GM18499 (cell line): Measurements from ENCODE around the gene ANKRD33B.
"Not testable (repeated sequence)": the region's sequence is repeated elsewhere in the genome, so short reads cannot be mapped to it uniquely, and the experiment has no call there.

Source experiments
- ATAC-seq: cut with Tn5 transposase; IDR thresholded peaks from one replicate; pipeline ENCODE4 v1.9.1; 2021; ENCODE audit warnings: moderate number of reproducible peaks; ENCODE audit not compliant: insufficient read depth, unreplicated experiment

The ANKRD33B gene

DNA sequence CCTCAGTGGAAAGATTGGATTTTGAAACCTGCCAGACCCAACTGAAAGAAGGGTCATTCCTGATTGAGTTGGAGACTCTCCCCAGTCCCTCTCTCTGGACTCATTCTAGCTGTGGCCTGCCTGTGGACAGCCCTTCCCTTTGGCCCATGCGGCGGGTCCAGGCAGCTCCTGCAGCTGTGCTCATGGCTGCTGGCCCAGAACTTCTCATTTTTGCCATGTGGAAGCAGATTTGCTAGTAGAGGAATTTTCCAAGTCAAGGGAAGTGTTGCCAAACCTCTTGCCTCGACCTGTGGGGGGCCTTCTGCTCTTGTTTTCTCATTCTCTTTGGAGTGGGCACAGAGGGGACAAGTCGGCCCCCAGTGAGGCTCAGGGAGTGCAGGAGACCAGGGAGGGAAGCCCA is 89.2 kb downstream of the ANKRD33B start:
- no peak for ATAC-seq

DNA sequence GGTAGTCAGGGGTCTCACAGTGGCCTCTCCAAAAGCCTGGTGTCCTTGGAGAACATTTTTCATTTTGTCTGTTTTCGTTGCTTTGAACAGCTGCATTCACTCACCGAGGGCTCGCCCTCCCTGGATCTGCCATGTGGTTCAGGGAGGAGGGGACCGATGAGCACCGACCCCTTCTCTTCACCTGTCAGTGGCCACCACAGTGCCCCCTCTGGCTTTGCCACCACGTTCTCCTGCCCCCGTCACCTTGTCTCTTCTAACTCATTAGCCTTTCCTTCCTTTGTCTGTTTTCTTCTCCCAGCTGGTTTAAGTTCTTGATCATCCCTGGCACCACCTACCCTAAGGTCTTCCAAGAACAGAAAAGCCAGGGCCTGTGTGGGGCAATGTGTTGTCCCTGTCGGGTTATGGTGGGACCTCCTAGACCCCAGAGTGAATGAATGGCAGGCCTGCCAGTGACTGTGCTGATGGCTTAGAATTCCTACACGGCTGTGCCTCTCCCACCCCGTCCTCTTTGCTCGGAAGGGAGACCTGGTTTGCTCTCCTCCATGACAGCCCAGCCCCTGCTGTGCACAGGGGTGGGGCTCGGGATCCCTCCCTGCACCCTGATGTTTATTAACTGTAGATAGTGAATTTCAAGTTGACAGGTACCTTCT is 90.0 kb downstream of the ANKRD33B start:
- no peak for ATAC-seq

DNA sequence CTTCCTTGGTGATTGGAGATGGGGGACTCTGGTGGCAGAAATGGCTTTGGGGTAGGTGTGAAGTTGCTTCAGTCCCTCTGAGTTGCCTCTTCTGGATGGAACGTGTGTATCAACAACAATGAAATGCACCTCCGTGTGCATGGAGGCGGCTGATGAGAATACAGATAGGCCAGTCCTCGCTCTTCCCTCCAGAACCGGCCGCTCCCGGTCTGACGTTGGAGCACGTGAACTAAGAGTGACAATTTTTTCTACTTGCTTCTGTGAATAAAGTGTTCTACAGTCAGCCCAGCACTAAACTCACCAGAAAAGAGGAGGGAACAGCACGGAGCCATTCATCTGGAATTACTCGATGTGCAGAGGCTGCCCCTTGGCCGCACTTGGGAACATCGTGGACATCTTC is 90.7 kb downstream of the ANKRD33B start:
- ATAC-seq, result no peak

DNA sequence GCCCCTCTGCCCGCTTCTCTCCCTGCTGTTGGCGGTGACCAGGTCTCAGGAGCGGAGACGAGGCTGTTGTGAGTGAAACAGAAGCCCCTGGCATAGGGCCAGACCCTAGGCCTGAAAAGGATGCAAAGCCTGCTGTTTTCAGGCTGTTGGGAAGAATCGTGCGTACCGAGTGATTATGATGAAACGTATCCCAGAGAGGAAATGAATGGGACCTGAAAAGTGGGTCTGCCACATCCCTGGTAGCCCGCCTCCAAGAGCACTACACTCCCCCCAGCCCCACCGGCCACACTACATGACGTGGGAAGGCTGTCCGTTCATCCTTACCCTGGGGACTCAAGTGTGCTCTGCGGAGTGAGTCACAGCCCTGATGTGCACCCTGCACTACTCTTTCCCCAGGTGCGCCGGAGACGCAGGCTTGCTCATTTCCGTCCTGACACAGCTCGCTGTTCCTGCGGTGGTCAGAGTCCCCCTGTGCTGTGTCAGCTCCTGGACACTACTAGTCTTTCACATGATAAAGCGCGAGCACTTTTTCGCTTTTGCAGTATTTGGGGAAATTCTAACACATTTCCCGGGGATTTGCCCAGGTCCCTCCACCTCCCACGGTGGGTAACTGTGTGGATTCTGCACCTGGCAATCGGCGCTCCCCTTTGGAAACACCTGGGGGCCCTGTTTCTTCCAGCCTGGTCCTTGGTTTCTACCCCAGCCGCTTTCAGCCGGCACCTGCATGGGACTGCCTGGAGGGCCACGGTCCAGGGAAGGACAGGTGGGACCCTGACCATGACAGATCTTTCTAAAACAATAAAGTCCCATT is 91.5 kb downstream of the ANKRD33B start:
- no peak for ATAC-seq

- no peak for ATAC-seq
These were observed 92.3 kb downstream of the ANKRD33B start for GRCh38 chr5:10655972-10656830.

- ATAC-seq, result no peak
These were observed 94.4 kb downstream of the ANKRD33B start for GRCh38 chr5:10658265-10658664.

GRCh38 chr5:10660135-10660534 is 96.3 kb downstream of the ANKRD33B start:
- ATAC-seq, result no peak

GRCh38 chr5:10660720-10661387 is 97.0 kb downstream of the ANKRD33B start:
- no peak for ATAC-seq

GRCh38 chr5:10661401-10661800 is 97.5 kb downstream of the ANKRD33B start:
- ATAC-seq, result no peak

GRCh38 chr5:10662083-10662482 is 98.2 kb downstream of the ANKRD33B start:
- ATAC-seq, result no peak

DNA sequence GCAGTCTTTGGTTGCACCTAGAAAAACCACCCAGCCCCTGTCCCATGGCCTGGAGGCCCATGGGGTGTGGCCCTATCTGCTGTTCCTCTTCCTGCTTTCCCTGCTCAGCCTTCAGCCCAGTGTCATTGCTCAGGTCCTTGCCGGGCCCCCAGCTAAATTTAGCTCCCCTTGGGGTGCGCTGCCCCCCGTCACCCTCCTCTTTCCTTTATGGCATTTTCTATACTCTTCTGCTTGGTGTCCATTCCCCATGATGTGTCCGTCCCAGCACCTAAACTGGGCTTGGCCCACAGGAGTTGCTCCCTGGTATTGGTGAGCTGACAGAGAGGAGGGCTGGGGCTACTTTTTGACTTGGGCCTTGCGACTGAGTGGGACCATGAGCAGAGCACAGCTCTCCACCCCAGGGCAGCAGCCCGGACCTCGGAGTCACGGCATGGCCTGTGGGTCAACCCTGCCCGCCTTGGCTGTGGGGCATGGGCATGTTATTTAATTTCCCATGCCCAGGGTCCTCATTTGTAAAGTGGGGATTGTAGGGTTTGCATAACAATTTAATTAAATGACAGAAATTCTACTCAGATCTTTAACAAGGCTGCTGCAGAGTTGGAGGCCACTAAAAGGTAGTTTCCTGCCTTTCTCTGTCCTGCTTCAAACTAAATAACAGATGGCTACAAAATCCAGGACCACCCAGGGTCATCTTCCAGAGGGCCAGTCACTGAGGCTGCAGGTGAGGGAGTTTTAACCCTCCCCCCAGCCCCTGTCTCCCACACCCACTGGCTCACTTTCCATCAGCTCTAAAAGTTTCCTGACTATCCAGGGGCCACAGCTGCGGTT is 99.0 kb downstream of the ANKRD33B start:
- ATAC-seq, result no peak

GRCh38 chr5:10663489-10664179 is 99.8 kb downstream of the ANKRD33B start:
- ATAC-seq, result no peak

DNA sequence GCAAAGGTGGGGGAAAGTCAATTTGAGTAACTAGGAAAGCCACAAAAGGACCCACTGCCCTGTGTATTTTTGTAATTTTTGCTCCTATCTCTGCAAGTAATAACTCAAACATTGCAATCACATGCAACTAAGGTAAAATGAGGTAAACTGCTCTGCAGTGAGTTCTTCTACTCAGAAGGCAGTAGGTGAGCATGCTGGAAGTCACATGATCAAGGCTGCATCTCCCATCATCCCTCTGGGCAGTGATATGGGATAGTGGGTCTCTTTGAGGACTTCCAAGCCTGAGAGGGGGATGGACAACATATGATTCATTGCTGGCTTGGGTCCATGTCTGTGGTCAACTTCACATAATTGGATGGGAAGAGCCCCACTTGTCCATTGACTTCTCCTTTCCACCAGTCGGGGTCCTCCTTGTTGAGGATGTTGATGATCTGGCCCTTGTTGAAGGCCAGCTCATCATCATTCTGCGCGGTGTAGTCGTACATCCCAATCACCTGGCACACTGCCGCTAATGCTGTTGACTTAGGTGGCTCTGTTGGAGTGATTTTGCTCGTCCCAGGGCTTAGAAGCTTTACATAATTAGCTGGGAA is 100.4 kb downstream of the ANKRD33B start:
- not testable (repeated sequence) for ATAC-seq

DNA sequence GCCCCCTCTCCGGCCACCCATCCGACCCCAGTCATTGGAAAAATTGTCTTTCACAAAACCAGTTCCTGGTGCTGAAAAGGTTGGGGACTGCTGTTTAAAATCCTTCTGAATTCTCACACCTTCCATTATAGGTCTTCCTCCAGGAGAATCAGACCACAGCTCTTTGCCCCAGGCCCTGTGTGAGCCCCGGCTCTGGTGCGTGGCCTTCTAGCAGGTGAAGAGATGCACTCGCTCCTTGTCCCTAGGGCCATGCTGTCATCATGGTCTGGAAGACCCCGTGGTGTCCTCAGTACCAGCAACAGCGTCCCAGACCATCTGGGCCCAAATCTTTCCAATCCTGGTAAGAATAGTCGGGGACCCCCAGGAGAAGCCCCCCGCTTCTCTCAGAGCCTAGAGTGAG is 101.9 kb downstream of the ANKRD33B start:
- no peak for ATAC-seq

DNA sequence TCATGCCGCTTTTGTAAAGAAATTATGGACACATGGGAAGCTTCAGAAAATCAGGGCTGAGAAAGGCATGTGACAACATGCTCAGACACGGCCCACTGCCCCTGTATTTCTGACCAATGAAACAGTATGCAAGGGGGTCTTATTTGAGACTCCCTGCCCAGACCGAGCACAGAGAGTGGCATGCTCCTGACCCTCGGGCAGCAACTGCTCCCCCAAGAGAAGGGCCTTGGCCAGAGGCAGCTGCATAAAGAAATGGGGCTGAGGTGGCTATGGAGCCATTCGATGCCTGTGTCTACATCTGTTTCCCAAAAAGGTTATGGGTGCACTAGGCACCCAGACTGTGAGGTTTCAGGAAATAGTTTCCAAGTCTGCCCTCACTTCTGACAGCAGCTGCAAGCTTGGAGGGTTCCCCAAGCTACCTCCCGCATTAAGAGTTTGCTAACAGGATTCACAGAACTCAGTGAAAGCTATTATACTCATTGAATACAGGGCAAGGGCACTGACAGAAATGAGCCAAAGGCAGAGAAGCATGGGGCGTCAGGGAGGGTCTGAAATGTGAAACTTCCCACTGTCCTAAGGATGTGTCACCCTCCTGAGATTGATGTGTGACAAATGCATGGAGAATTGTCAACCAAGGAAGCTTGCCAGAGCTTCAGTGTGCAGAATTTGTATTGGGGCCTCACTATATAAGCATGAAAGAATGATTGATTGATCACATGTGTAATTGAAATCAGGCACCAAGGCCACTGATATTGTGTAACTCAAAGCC is 102.8 kb downstream of the ANKRD33B start:
- no peak for ATAC-seq

GRCh38 chr5:10667431-10668057 is 103.7 kb downstream of the ANKRD33B start:
- ATAC-seq, result no peak

DNA sequence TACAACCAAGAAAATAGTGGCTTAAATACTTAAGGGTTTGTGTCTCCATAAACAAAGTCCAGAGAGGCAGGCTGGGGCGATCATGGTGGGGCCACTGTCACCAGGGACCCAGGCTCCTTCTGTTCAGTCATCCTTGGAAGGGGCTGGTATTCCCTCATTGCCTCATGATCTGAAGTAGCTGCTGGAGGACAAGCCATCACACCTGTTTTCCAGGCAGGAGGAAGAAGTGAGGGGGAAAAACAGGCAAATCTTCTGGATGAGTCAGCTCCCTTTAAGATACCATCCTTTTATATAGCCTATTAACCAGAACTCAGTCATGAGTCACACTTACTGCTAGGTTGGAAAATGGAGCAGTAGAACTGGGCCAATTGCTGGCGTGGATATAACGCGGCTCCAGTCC is 104.8 kb downstream of the ANKRD33B start:
- ATAC-seq, result no peak
